ENCODE measurements around the gene TMEM270.
"Not testable (repeated sequence)": the region's sequence is repeated elsewhere in the genome, so short reads cannot be mapped to it uniquely, and the experiment has no call there.

Gene TMEM270

GRCh38 chr7:73860859-73861258 lies at the start of gene TMEM270:
Gene TMEM270, plus strand, starts transcription at chr7:73861159. Its CDS starts 36 bp downstream, at chr7:73861195.
- DNase-seq, result no peak

- DNase-seq, result peak in 3 of 4 experiments; percentile 3 to 10 (median 8)
Observed at GRCh38 chr7:73811760-73812168, 49.2 kb upstream of the TMEM270 start.

GRCh38 chr7:73812996-73813395 lies 48.0 kb upstream of the TMEM270 start:
- no peak for DNase-seq

GRCh38 chr7:73815436-73815835 lies 45.5 kb upstream of the TMEM270 start:
- no peak for DNase-seq

DNA sequence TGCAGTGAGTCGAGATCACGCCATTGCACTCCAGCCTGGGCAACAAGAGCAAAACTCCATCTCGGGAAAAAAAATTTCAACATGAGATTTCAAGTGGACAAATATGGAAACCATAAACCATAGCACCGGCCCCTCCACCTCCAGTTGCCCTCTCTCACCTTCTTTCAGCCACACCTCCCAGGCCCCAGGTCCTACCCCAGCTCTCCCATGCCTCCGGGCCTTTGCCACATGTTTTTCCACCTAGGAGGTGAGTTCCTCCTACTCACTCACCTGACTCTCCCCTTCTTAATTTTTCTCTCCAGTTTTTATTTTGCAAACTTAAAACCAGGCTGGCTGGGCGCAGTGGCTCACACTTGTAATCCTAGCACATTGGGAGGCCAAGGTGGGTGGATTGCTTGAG lies 43.8 kb upstream of the TMEM270 start:
- DNase-seq, result no peak

DNA sequence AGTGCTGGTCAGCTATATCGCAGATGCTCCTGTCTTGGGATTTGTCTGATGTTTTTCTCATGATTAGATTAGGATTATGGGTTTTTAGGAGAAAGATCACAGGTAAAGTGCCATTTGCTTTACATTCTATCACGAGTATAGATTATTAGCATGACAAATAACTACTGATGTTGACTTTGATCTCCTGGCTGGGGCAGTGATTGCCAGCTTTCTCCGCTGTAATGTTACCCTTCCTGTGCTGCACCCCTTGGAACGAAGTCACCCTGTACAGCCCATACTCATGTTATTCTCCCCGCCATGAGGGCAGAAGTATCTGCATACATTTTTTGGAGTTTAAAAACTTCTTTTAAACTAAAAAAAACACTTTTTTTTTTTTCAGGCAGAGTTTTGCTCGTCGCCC lies 40.9 kb upstream of the TMEM270 start:
- no peak for DNase-seq

GRCh38 chr7:73821597-73822285 lies 39.2 kb upstream of the TMEM270 start:
- not testable (repeated sequence) for DNase-seq

- no peak for DNase-seq
Observed at GRCh38 chr7:73822319-73823173, 38.4 kb upstream of the TMEM270 start.

DNA sequence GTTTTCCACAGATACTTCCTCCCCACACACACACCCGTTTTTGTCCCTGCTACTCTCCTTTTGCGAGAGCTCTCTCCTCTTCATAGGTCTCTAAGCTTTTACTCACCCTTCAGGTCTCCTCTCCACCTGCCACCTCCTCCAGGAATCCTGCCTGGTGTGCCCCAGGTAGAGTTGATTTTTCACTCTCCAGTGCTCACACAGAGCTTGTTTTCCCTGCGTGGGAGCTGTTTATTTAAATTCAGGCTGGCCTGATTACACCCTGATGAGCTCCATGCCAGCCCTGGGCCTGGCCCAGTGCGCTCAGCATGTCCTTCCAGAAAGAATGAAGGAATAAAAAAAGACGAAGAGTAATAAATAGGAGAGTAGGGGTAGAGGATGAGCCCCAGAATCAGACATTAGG lies 37.7 kb upstream of the TMEM270 start:
- no peak for DNase-seq

DNA sequence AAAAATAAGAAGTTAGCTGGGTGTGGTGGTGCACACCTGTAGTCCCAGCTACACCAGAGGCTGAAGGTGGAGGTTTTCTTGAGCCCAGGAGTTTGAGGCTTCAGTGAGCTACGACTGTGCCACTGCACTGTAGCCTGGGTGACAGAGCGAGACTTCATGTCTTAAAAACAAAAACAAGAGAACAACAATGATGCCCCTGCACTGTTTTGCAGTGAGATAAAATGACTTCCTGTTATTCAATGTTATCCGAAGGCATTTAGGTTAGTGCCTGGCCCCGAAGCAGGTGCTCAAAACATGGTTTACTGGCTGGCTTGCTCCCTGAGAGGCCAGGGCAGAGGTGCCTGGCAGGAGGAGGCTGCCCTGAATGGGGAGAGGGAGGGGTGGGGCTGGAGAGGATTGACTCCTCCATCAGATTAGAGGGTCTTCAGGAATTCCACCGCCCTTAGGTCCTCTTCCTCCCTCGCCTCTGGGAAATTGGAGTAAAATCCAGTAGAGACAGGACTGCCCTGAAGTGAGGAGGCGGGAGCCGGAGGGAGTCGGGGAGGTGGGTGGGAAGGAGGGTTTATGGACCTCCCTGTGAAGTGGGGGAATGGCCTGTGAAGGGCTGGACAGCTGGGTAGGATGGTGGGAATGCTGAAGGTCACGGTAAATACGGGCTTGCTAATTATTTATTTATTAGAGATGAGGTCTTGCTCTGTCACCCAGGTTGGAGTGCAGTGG lies 36.9 kb upstream of the TMEM270 start:
- DNase-seq, result no peak

- DNase-seq, result no peak
Observed at GRCh38 chr7:73824986-73825385, 36.0 kb upstream of the TMEM270 start.

DNA sequence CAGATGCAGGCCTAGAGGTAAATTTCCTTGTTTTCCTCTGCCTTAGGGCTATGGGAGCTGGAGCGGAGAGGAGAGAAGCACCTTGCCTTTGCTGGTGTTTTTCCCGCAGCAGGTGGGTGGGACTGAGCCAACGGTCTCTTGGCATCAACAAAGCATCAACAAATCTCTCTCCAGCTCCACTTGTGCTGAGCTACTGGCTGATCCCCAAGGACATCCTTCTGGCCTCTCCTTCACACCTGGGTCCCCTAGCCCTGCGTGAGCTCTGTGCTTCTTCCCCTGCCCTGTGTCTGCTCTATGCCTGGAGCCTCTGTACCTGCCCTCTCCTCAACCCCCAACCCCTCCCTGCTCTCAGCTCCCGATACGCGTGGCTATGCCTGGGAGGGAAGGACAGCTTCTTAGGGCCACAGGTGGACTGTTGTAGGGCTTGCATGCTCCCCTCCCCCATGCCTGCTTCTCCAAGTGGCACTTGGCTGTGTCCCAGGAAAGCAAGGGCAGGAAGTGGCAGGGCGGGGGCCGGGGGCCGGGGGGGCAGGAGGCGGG lies 33.3 kb upstream of the TMEM270 start:
- DNase-seq, result no peak

- no peak for DNase-seq
Observed at GRCh38 chr7:73828107-73828803, 32.7 kb upstream of the TMEM270 start.

GRCh38 chr7:73828972-73829371 lies 32.0 kb upstream of the TMEM270 start:
- no peak for DNase-seq

DNA sequence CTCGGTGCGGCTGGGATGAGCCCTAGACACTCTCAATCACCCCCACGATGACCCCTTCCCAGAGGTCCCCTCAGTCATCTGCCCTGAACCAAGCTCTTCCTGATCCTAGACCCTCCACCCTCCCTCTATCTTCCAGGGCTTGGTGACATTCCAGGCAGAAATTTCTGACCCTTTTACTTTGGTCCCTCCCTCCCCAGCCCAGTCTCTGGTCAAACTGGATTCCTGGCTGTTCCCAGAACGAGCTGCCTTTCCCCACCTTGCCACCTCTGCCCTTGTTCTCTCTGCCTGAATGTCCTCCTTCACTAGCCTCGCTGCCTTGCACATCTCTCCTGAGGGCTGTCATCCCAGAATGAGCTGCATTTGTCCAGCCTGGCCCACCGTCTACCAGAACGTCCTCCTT lies 31.5 kb upstream of the TMEM270 start:
- no peak for DNase-seq

- no peak for DNase-seq
Observed at GRCh38 chr7:73829921-73830680, 30.9 kb upstream of the TMEM270 start.

DNA sequence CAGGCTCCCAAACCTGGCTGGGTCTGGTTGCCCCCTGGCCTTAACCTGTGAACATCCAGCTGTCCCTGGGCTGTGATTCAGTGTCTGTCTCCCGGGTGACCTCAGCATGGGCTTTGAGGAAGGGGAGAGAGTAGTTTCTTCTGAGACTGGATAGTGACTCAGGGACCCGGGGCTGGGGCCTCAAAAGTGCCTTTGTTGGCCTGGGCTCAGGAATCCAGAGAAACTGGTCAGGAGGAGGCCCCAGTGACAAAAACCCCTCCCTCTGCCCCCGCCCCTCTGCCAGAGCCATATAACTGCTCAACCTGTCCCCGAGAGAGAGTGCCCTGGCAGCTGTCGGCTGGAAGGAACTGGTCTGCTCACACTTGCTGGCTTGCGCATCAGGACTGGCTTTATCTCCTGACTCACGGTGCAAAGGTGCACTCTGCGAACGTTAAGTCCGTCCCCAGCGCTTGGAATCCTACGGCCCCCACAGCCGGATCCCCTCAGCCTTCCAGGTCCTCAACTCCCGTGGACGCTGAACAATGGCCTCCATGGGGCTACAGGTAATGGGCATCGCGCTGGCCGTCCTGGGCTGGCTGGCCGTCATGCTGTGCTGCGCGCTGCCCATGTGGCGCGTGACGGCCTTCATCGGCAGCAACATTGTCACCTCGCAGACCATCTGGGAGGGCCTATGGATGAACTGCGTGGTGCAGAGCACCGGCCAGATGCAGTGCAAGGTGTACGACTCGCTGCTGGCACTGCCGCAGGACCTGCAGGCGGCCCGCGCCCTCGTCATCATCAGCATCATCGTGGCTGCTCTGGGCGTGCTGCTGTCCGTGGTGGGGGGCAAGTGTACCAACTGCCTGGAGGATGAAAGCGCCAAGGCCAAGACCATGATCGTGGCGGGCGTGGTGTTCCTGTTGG lies 30.0 kb upstream of the TMEM270 start, which contains the start of gene CLDN4:
Gene CLDN4, plus strand, starts transcription at position 316 of the 903 bp plus-strand sequence. Its CDS starts 206 bp downstream, at position 522.
- DNase-seq, result no peak

DNA sequence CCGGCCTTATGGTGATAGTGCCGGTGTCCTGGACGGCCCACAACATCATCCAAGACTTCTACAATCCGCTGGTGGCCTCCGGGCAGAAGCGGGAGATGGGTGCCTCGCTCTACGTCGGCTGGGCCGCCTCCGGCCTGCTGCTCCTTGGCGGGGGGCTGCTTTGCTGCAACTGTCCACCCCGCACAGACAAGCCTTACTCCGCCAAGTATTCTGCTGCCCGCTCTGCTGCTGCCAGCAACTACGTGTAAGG lies 29.4 kb upstream of the TMEM270 start:
- no peak for DNase-seq

GRCh38 chr7:73831834-73832651 lies 28.9 kb upstream of the TMEM270 start:
- no peak for DNase-seq

GRCh38 chr7:73832806-73833205 lies 28.2 kb upstream of the TMEM270 start:
- no peak for DNase-seq

All from activated naive CD4-positive, alpha-beta T cell (primary cell).